ENCODE data around the gene GNB1L. TPM values are rescaled to one million over a fixed set of nuclear protein-coding genes. Genes with fewer than 3 reads are reported as not detected.

Gene GNB1L
- total and polyA plus RNA-seq, 9 of the 15 experiments (the other 6 are each of a cell fraction or from before 2014, with no cell fraction given) = 0.56 to 50.5 (median 10.2) TPM

DNA sequence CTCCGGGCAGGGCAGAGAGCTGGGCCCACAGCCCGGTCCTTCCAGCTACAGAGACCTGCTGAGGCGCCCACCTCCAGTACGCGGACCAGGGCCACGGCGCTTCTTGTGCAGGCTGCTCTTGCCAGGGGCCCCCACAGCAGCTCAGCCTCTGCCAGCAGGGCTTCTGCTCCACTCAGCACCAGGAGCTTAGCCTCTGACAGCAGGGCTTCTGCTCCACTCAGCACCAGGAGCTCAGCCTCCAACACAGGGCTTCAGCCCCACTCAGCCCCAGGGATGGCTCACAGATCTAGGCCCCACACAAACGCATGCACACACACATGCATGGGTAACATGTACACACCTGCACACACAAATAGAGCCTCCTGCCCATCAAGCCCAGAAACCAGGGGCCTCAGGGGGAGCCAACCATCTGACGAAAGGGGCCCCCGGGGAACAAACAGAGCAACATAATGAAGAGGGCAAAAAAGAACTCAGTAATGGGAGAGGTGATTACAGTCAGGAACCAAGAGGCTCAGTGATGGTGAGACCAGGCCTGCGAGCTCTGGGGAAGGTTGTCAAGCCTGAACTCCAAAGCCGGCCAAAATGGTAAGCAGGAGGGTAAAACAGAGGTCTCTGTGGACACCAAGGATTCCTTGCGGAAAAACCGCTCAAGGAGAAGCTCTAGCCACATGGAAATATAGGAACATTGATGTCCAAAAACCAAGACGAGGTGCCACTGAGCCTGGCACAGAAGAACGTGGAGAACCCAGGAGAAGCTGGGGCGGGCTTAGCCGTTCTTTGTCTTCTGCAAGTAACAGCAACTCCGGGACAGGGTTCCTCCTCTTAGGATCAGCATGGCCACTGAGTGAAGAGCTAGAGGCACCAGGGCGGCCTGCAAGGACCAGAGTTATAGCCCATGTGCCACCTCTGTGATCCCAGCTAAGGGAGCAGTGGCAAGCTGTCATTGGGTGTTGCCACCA, 46.5 kb downstream of the GNB1L start:
- no peak for ATAC-seq
- Histone ChIP-seq H3K9me3 (replicated peaks; ENCODE audit: control insufficient read depth, insufficient read depth, low read depth, low read length) (no peaks in the 10 kb centered on the region), H3K4me1 (replicated peaks in 1 of 2; ENCODE audit: control insufficient read depth in 2 of 2, insufficient read depth in 2 of 2, low read length in 2 of 2) (peaks cover 13 to 66% of the 10 kb centered on the region in 2 experiments), H3K36me3 (ENCODE audit: control insufficient read depth, insufficient read depth, low read length) (0 out of 3 replicates have a peak, but pooled peaks cover 3% of the 10 kb centered on the region), H3K4me3 (no peak overlapping the region), H3K27me3 (ENCODE audit: control insufficient read depth in 2 of 2, insufficient read depth in 2 of 2, low read length in 2 of 2) (no peaks in the 10 kb centered on the region), H3K4me2 (ENCODE audit: insufficient read depth, low read length) (no peak overlapping the region), H3K9me1 (ENCODE audit: control insufficient read depth, insufficient read depth, low read length) (no peaks in the 10 kb centered on the region), H4K20me1 (replicated peaks; ENCODE audit: control insufficient read depth, insufficient read depth, low read length) (peaks cover 29% of the 10 kb centered on the region), H3K9ac (ENCODE audit: insufficient read depth in 1 of 2, low read depth in 2 of 2, low read length in 2 of 2) (peak overlapping the region in 1 of 2 experiments; percentile 57; a peak in 2 of 4 replicates), H3K27ac (ENCODE audit: extremely low read depth, low read depth, low read length) (no peak overlapping the region), H3K79me2 (ENCODE audit: control insufficient read depth, insufficient read depth, low read length) (no peaks in the 10 kb centered on the region), H2AFZ (ENCODE audit: low read depth, low read length) (no peak overlapping the region)
- intact Hi-C loops (cut with micrococcal nuclease) (loop anchor here (2.0 kb wide), 1 partner anchor 21 kb away; no protein-coding TSS in a partner anchor), in situ Hi-C loops (cut with MboI) (no loop called here)
- FAIRE-seq = no peak
- POLR2A ChIA-PET = interaction anchor here (0.6 to 5.7 kb wide), 23 partner anchors 9 to 633 kb away, joined by 3 to 43 read pairs (median 4); partner anchors contain the start of genes GNB1L and RTL10
- BruUV-seq (replicated peaks) = no TSS peak
- WGBS (ENCODE audit: insufficient coverage, low coverage, missing lambda C conversion rate) = 77% methylated on average over 20 of the region's 20 CpGs
- CTCF ChIA-PET (ENCODE audit: low intra/inter-chr PET ratio) = no interaction called here
- no peak for DNase-seq (ENCODE audit: extremely low read depth in 1 of 4, low spot score in 3 of 4)
- TF ChIP-seq CHCHD3 (CRISPR knock-in tag; IDR thresholded peaks at IDR 0.05) = no peak
- TF ChIP-seq HDAC6 (IDR thresholded peaks at IDR 0.05; ENCODE audit: low read depth, low read length) = 0 out of 2 replicates have a peak, but pooled peaks have one; percentile 33
- TF ChIP-seq YBX1 (IDR thresholded peaks at IDR 0.05) = no peak
- TF ChIP-seq, protein P1, sequence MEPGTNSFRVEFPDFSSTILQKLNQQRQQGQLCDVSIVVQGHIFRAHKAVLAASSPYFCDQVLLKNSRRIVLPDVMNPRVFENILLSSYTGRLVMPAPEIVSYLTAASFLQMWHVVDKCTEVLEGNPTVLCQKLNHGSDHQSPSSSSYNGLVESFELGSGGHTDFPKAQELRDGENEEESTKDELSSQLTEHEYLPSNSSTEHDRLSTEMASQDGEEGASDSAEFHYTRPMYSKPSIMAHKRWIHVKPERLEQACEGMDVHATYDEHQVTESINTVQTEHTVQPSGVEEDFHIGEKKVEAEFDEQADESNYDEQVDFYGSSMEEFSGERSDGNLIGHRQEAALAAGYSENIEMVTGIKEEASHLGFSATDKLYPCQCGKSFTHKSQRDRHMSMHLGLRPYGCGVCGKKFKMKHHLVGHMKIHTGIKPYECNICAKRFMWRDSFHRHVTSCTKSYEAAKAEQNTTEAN (CRISPR knock-in tag; IDR thresholded peaks at IDR 0.05) = no peak
- TF ChIP-seq ZNF584 (CRISPR knock-in tag; IDR thresholded peaks at IDR 0.05; ENCODE audit: low read depth) = no peak
- no peak for TF ChIP-seq ZNF445 (CRISPR knock-in tag; IDR thresholded peaks at IDR 0.05; ENCODE audit: low read depth)
- no peak for TF ChIP-seq CBX2 (IDR thresholded peaks at IDR 0.05; ENCODE audit: insufficient read depth, low read length, poor library complexity, severe bottlenecking)
- no peak for TF ChIP-seq ZNF384 (IDR thresholded peaks at IDR 0.05; ENCODE audit: low read depth, low read length)
- peak; percentile 43 for TF ChIP-seq KDM5B (IDR thresholded peaks at IDR 0.05; ENCODE audit: insufficient replicate concordance, low read depth, low read length)
- TF ChIP-seq ZFP30 (CRISPR knock-in tag; IDR thresholded peaks at IDR 0.05; ENCODE audit: borderline replicate concordance) = no peak
- peak; percentile 28; the same call in 1 of the 2 replicates for TF ChIP-seq POLR2G (IDR thresholded peaks at IDR 0.05; ENCODE audit: low read depth, low read length)
- TF ChIP-seq SETDB1 (IDR thresholded peaks at IDR 0.05; ENCODE audit: low read length) = peak; percentile 22
- no peak for TF ChIP-seq RBM17 (IDR thresholded peaks at IDR 0.05; ENCODE audit: borderline replicate concordance, low read depth, low read length)
- TF ChIP-seq, protein P2, sequence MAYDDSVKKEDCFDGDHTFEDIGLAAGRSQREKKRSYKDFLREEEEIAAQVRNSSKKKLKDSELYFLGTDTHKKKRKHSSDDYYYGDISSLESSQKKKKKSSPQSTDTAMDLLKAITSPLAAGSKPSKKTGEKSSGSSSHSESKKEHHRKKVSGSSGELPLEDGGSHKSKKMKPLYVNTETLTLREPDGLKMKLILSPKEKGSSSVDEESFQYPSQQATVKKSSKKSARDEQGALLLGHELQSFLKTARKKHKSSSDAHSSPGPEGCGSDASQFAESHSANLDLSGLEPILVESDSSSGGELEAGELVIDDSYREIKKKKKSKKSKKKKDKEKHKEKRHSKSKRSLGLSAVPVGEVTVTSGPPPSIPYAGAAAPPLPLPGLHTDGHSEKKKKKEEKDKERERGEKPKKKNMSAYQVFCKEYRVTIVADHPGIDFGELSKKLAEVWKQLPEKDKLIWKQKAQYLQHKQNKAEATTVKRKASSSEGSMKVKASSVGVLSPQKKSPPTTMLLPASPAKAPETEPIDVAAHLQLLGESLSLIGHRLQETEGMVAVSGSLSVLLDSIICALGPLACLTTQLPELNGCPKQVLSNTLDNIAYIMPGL (CRISPR knock-in tag; IDR thresholded peaks at IDR 0.05) = peak; percentile 33; the same call in 1 of the 2 replicates
- no peak for TF ChIP-seq CBX1 (IDR thresholded peaks at IDR 0.05; ENCODE audit: low read depth)
- no peak for TF ChIP-seq ELF1 (tag; IDR thresholded peaks at IDR 0.05)
- no peak for TF ChIP-seq MIER1 (IDR thresholded peaks at IDR 0.05; ENCODE audit: low read depth)
- TF ChIP-seq KAT2B (IDR thresholded peaks at IDR 0.05; ENCODE audit: low read depth, low read length) = no peak
- no peak for TF ChIP-seq MCM5 (IDR thresholded peaks at IDR 0.05; ENCODE audit: low read depth)
